Dedifferentiated amniotic fluid mesenchymal stem cell (primary cell): Measurements from ENCODE around the gene FGFR3.
A peak's percentile ranks its signal among the peaks of the same experiment; 100 is the strongest.

ENCODE experiments used
- DNase-seq: peaks from one replicate; pipeline ENCODE4 v3.0.0-alpha.2; 2016; ENCODE audit errors: extremely low spot score

The FGFR3 gene

GRCh38 chr4:1770245-1770644, 22.8 kb upstream of the FGFR3 start:
- no peak for DNase-seq

- DNase-seq: no peak
These were observed 22.3 kb upstream of the FGFR3 start for GRCh38 chr4:1770791-1771231.

GRCh38 chr4:1771555-1772305, 21.4 kb upstream of the FGFR3 start:
- no peak for DNase-seq

GRCh38 chr4:1772853-1773538, 20.1 kb upstream of the FGFR3 start:
- DNase-seq: no peak

GRCh38 chr4:1773754-1774153, 19.3 kb upstream of the FGFR3 start:
- DNase-seq: no peak

- DNase-seq: no peak
These were observed 17.2 kb upstream of the FGFR3 start for GRCh38 chr4:1775731-1776500.

- DNase-seq: no peak
These were observed 16.5 kb upstream of the FGFR3 start for GRCh38 chr4:1776521-1777161.

- peak; percentile 28 for DNase-seq
These were observed 15.1 kb upstream of the FGFR3 start for GRCh38 chr4:1777822-1778641.

GRCh38 chr4:1778642-1779392, 14.3 kb upstream of the FGFR3 start:
- no peak for DNase-seq

- DNase-seq: no peak
These were observed 13.3 kb upstream of the FGFR3 start for GRCh38 chr4:1779588-1780382.

- no peak for DNase-seq
These were observed 12.7 kb upstream of the FGFR3 start for GRCh38 chr4:1780435-1780834.

- DNase-seq: no peak
These were observed 10.1 kb upstream of the FGFR3 start for GRCh38 chr4:1783015-1783414.

GRCh38 chr4:1783970-1784369, 9.1 kb upstream of the FGFR3 start:
- DNase-seq: no peak

- no peak for DNase-seq
These were observed 8.7 kb upstream of the FGFR3 start for GRCh38 chr4:1784395-1784788.

GRCh38 chr4:1784789-1785591, 8.1 kb upstream of the FGFR3 start:
- no peak for DNase-seq

- DNase-seq: no peak
These were observed 7.5 kb upstream of the FGFR3 start for GRCh38 chr4:1785592-1785991.

- DNase-seq: no peak
These were observed 6.3 kb upstream of the FGFR3 start for GRCh38 chr4:1786544-1787362.
